ENCODE measurements around the gene ZNF43.
"Not testable (repeated sequence)": the region's sequence is repeated elsewhere in the genome, so short reads cannot be mapped to it uniquely, and the experiment has no call there.

The ZNF43 gene

GRCh38 chr19:21835810-21836444 lies at the start of gene ZNF43:
ZNF43 (minus strand) TSS chr19:21836182; CDS start chr19:21836038, 144 bp downstream.
- peak; percentile 99 for ATAC-seq
- TF ChIP-seq ARNTL (CRISPR knock-in tag; IDR thresholded peaks at IDR 0.05; ENCODE audit: borderline replicate concordance, low read depth) (no peak), CSDC2 (CRISPR knock-in tag; IDR thresholded peaks at IDR 0.05) (no peak), ZFP30 (CRISPR knock-in tag; IDR thresholded peaks at IDR 0.05) (0 out of 2 replicates have a peak, but pooled peaks have one; percentile 3), GLIS3 (CRISPR knock-in tag; IDR thresholded peaks at IDR 0.05) (0 out of 2 replicates have a peak, but pooled peaks have one; percentile 57), TCF4 (CRISPR knock-in tag; IDR thresholded peaks at IDR 0.05; ENCODE audit: borderline replicate concordance) (no peak), ZNF70 (CRISPR knock-in tag; IDR thresholded peaks at IDR 0.05) (no peak), SNAI2 (CRISPR knock-in tag; IDR thresholded peaks at IDR 0.05) (peak; percentile 59; the same call in 1 of the 2 replicates), PPARA (CRISPR knock-in tag; IDR thresholded peaks at IDR 0.05; ENCODE audit: borderline replicate concordance) (no peak)
- TF ChIP-seq, protein P1, sequence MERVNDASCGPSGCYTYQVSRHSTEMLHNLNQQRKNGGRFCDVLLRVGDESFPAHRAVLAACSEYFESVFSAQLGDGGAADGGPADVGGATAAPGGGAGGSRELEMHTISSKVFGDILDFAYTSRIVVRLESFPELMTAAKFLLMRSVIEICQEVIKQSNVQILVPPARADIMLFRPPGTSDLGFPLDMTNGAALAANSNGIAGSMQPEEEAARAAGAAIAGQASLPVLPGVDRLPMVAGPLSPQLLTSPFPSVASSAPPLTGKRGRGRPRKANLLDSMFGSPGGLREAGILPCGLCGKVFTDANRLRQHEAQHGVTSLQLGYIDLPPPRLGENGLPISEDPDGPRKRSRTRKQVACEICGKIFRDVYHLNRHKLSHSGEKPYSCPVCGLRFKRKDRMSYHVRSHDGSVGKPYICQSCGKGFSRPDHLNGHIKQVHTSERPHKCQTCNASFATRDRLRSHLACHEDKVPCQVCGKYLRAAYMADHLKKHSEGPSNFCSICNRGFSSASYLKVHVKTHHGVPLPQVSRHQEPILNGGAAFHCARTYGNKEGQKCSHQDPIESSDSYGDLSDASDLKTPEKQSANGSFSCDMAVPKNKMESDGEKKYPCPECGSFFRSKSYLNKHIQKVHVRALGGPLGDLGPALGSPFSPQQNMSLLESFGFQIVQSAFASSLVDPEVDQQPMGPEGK (CRISPR knock-in tag; IDR thresholded peaks at IDR 0.05; ENCODE audit: borderline replicate concordance): 0 out of 2 replicates have a peak, but pooled peaks have one; percentile 17
- TF ChIP-seq, protein P2, sequence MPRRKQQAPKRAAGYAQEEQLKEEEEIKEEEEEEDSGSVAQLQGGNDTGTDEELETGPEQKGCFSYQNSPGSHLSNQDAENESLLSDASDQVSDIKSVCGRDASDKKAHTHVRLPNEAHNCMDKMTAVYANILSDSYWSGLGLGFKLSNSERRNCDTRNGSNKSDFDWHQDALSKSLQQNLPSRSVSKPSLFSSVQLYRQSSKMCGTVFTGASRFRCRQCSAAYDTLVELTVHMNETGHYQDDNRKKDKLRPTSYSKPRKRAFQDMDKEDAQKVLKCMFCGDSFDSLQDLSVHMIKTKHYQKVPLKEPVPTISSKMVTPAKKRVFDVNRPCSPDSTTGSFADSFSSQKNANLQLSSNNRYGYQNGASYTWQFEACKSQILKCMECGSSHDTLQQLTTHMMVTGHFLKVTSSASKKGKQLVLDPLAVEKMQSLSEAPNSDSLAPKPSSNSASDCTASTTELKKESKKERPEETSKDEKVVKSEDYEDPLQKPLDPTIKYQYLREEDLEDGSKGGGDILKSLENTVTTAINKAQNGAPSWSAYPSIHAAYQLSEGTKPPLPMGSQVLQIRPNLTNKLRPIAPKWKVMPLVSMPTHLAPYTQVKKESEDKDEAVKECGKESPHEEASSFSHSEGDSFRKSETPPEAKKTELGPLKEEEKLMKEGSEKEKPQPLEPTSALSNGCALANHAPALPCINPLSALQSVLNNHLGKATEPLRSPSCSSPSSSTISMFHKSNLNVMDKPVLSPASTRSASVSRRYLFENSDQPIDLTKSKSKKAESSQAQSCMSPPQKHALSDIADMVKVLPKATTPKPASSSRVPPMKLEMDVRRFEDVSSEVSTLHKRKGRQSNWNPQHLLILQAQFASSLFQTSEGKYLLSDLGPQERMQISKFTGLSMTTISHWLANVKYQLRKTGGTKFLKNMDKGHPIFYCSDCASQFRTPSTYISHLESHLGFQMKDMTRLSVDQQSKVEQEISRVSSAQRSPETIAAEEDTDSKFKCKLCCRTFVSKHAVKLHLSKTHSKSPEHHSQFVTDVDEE (CRISPR knock-in tag; IDR thresholded peaks at IDR 0.05): 0 out of 2 replicates have a peak, but pooled peaks have one; percentile 27

GRCh38 chr19:21885516-21885915 lies 49.5 kb upstream of the ZNF43 start:
- ATAC-seq: not testable (repeated sequence)

GRCh38 chr19:21884786-21885185 lies 48.8 kb upstream of the ZNF43 start:
- not testable (repeated sequence) for ATAC-seq

DNA sequence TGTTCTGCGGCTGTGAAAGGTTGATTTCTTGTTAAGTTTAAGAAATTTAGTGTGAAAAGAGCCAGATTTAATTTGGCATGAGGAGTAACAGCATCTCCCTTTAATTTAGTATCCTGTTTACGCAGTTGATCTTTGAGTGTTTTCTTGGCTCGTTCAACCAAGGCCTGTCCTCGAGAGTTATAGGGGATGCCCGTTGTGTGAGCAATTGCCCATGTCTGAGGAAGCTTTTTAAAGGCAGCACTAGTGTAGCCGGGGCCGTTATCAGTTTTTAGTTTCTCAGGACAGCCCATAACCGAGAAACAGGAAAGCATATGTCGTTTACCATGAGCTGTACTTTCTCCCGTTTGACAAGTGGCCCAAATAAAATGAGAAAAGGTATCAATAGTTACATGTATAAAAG lies 47.5 kb upstream of the ZNF43 start:
- TF ChIP-seq CSRNP3 (CRISPR knock-in tag; IDR thresholded peaks at IDR 0.05): no peak
- TF ChIP-seq TOX (CRISPR knock-in tag; IDR thresholded peaks at IDR 0.05; ENCODE audit: borderline replicate concordance): no peak
- no peak for TF ChIP-seq TCF4 (CRISPR knock-in tag; IDR thresholded peaks at IDR 0.05; ENCODE audit: borderline replicate concordance)
- TF ChIP-seq ZC3H10 (CRISPR knock-in tag; IDR thresholded peaks at IDR 0.05): no peak
- no peak for TF ChIP-seq ZNF8 (CRISPR knock-in tag; IDR thresholded peaks at IDR 0.05)
- TF ChIP-seq PPARA (CRISPR knock-in tag; IDR thresholded peaks at IDR 0.05; ENCODE audit: borderline replicate concordance): no peak
- TF ChIP-seq, protein P3, sequence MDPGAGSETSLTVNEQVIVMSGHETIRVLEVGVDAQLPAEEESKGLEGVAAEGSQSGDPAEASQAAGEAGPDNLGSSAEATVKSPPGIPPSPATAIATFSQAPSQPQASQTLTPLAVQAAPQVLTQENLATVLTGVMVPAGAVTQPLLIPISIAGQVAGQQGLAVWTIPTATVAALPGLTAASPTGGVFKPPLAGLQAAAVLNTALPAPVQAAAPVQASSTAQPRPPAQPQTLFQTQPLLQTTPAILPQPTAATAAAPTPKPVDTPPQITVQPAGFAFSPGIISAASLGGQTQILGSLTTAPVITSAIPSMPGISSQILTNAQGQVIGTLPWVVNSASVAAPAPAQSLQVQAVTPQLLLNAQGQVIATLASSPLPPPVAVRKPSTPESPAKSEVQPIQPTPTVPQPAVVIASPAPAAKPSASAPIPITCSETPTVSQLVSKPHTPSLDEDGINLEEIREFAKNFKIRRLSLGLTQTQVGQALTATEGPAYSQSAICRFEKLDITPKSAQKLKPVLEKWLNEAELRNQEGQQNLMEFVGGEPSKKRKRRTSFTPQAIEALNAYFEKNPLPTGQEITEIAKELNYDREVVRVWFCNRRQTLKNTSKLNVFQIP (CRISPR knock-in tag; IDR thresholded peaks at IDR 0.05; ENCODE audit: borderline replicate concordance, low read depth): no peak
- TF ChIP-seq, protein P1 (CRISPR knock-in tag; IDR thresholded peaks at IDR 0.05; ENCODE audit: borderline replicate concordance): no peak
- TF ChIP-seq OSR1 (CRISPR knock-in tag; IDR thresholded peaks at IDR 0.05): no peak
- no peak for TF ChIP-seq ARNTL (CRISPR knock-in tag; IDR thresholded peaks at IDR 0.05; ENCODE audit: borderline replicate concordance, low read depth)
- TF ChIP-seq GLIS3 (CRISPR knock-in tag; IDR thresholded peaks at IDR 0.05): no peak
- TF ChIP-seq CSDC2 (CRISPR knock-in tag; IDR thresholded peaks at IDR 0.05): no peak
- no peak for ATAC-seq

DNA sequence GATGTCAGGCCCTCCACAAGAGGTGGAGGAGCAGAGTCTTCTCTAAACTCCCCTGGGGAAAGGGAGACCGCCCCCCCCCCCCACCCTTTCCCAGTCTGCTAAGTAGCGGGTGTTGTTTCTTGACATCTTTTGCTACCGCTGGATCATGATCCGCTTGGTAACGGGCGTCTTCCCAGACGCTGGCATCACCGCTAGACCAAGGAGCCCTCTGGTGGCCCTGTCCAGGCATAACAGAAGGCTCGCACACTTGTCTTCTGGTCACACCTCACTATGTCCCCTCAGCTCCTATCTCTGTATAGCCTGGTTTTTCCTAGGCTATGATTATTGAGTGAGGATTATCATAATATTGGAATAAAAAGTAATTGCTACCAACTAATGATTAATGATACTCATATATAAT lies 44.8 kb upstream of the ZNF43 start:
- not testable (repeated sequence) for ATAC-seq

Measured in SK-N-SH treated with all-trans-retinoic acid at 6 μM for 48 hours (cell line).